Liver (tissue), 9 donors: ENCODE data around the gene SMAD5. TPM values are rescaled to one million over a fixed set of nuclear protein-coding genes. Genes with fewer than 3 reads are reported as not detected.

Source experiments
- DNase-seq: peaks from one replicate; pipeline ENCODE4 v3.0.0-alpha.2; 2017; ENCODE audit warnings: low spot score
- H3K27ac ChIP-seq, 2 donors: one replicate each; pipeline ENCODE4 v1.7.0; 2013; ENCODE audit warnings: inconsistent platforms in 2 of 2, low read length in 2 of 2, control low read depth in 1 of 2, low read depth in 1 of 2, mild to moderate bottlenecking in 1 of 2
- H3K27me3 ChIP-seq, 4 donors: one replicate each; pipeline versions ENCODE4 v1.6.1 to v1.7.0; 2013; ENCODE audit warnings: low read length in 3 of 4, inconsistent platforms in 1 of 4, mild to moderate bottlenecking in 1 of 4, moderate library complexity in 1 of 4; ENCODE audit not compliant: control insufficient read depth in 4 of 4, insufficient read depth in 4 of 4
- H3K36me3 ChIP-seq, 4 donors: one replicate each; pipeline versions ENCODE4 v1.6.1 to v1.7.0; 2013; ENCODE audit warnings: low read length in 3 of 4, mild to moderate bottlenecking in 3 of 4, low read depth in 1 of 4, moderate library complexity in 1 of 4; ENCODE audit not compliant: control insufficient read depth in 4 of 4, insufficient read depth in 3 of 4
- H3K4me1 ChIP-seq, 4 donors: one replicate each; pipeline versions ENCODE4 v1.6.1 to v1.7.0; 2013; ENCODE audit warnings: low read length in 3 of 4, mild to moderate bottlenecking in 3 of 4, moderate library complexity in 1 of 4; ENCODE audit not compliant: control insufficient read depth in 4 of 4, insufficient read depth in 4 of 4
- H3K4me3 ChIP-seq, 3 donors: one replicate each; pipeline versions ENCODE4 v1.6.1 to v1.7.0; 2013; ENCODE audit warnings: low read length in 3 of 3, control low read depth in 1 of 3, low read depth in 1 of 3, mild to moderate bottlenecking in 1 of 3
- H3K9ac ChIP-seq, 2 donors: one replicate each; pipeline ENCODE4 v1.7.0; 2013; ENCODE audit warnings: low read length in 2 of 2, mild to moderate bottlenecking in 2 of 2, moderate library complexity in 2 of 2, control low read depth in 1 of 2, low read depth in 1 of 2
- H3K9me3 ChIP-seq, 4 donors: one replicate each; pipeline versions ENCODE4 v1.6.1 to v1.7.0; 2013; ENCODE audit warnings: low read length in 3 of 4; ENCODE audit not compliant: control insufficient read depth in 4 of 4
- EGR1 ChIP-seq, 2 donors: IDR thresholded peaks; 2 replicates each; pipeline ENCODE4 v1.6.1; 2016 to 2018; ENCODE audit warnings: antibody characterized with exemption in 2 of 2, low read depth in 2 of 2
- FOXA1 ChIP-seq: IDR thresholded peaks from 2 replicates; pipeline ENCODE4 v1.6.1; 2016; ENCODE audit warnings: antibody characterized with exemption
- FOXA2 ChIP-seq: IDR thresholded peaks from 2 replicates; pipeline ENCODE4 v1.6.1; 2016; ENCODE audit warnings: antibody characterized with exemption
- GABPA ChIP-seq, 2 donors: IDR thresholded peaks in 1 of 2; conservative IDR thresholded peaks in 1 of 2; 2 replicates each; pipeline ENCODE4 v1.6.1; 2016; ENCODE audit warnings: antibody characterized with exemption in 2 of 2, mild to moderate bottlenecking in 1 of 2, moderate library complexity in 1 of 2
- HNF4A ChIP-seq, 2 donors: conservative IDR thresholded peaks; 2 replicates each; pipeline ENCODE4 v1.6.1; 2016; ENCODE audit warnings: antibody characterized with exemption in 2 of 2, mild to moderate bottlenecking in 2 of 2
- HNF4G ChIP-seq: IDR thresholded peaks from 2 replicates; pipeline ENCODE4 v1.6.1; 2016; ENCODE audit warnings: antibody characterized with exemption
- JUND ChIP-seq, 2 donors: IDR thresholded peaks; 2 replicates each; pipeline ENCODE4 v1.6.1; 2016; ENCODE audit warnings: antibody characterized with exemption in 2 of 2
- NR2F2 ChIP-seq: IDR thresholded peaks from 2 replicates; pipeline ENCODE4 v1.6.1; 2016; ENCODE audit warnings: antibody characterized with exemption
- RAD21 ChIP-seq, 2 donors: IDR thresholded peaks; 2 replicates each; pipeline ENCODE4 v1.6.1; 2016; ENCODE audit warnings: antibody characterized with exemption in 2 of 2, mild to moderate bottlenecking in 2 of 2
- TAF1 ChIP-seq: conservative IDR thresholded peaks from 2 replicates; pipeline ENCODE4 v1.6.1; 2016; ENCODE audit warnings: antibody characterized with exemption, mild to moderate bottlenecking
- YY1 ChIP-seq: IDR thresholded peaks from 2 replicates; pipeline ENCODE4 v1.6.1; 2016; ENCODE audit warnings: antibody characterized with exemption, mild to moderate bottlenecking
- WGBS: extraction: QIAGEN DNeasy Blood & Tissue Kit; methylation state at CpG from one replicate; pipeline ENCODE4 v1.1.7; 2013; 5-methylcytosine and 5-hydroxymethylcytosine counted together
- polyA plus RNA-seq, 2 donors: library from polyadenylated mRNA; stranded (reverse) in 1 of 2; unstranded in 1 of 2; fragments of 200-250 nt in 1 of 2; fragments of >200 nt in 1 of 2; fragmentation: Nextera tagmentation in 1 of 2; extraction: Ambion mirVana in 1 of 2; gene quantifications; one replicate each; pipeline versions ENCODE4 v1.2.1 to v1.2.3, GENCODE V29; 2013 to 2015
- total RNA-seq, 2 donors: library from RNA; depleted of rRNA; stranded (reverse); fragments of >200 nt; gene quantifications; one replicate each; pipeline ENCODE4 v1.2.3, GENCODE V29; 2014
- TF ChIP-seq, protein P1 (sequence below): fragments of 150-350 bp; IDR thresholded peaks from 2 replicates; pipeline ENCODE4 v1.5.1; 2017; ENCODE audit warnings: improper control_type of control experiment, low read depth, low read length; ENCODE audit not compliant: missing input control
- TF ChIP-seq, protein P2 (sequence below): IDR thresholded peaks from 2 replicates; pipeline ENCODE4 v1.6.1; 2016; ENCODE audit warnings: antibody characterized with exemption
- TF ChIP-seq, protein P3 (sequence below): IDR thresholded peaks from 2 replicates; pipeline ENCODE4 v1.6.1; 2016; ENCODE audit warnings: antibody characterized with exemption
- TF ChIP-seq, protein P4 (sequence below): IDR thresholded peaks from 2 replicates; pipeline ENCODE4 v1.6.1; 2016; ENCODE audit warnings: antibody characterized with exemption
- donor health status: healthy.
- donor health status: healthy.
- donor health status: healthy.
- donor health status: healthy.
- donor health status: healthy.

Gene SMAD5
- total and polyA plus RNA-seq, 4 donors = 5.9 to 42.0 (median 16.3) TPM

DNA sequence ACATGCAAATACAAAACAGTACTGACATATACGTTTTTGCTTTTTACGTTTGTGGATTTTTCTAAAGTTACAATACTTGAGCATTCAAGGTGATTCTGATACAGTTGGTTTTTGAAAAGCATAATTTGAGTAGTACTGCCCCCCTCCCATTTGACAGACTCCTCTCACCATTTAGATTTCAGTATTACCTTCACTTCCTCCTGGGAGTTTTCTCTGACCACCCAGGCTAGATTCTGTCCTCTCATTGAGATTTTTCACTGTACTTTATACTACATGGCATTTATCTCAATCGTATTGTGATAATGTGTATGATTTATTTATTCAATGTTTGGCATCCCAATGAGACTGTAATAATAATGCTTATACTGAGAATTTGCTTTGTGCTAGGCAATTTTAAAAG, 32.8 kb upstream of the SMAD5 start:
- 89% methylated on average over 3 of the region's 3 CpGs for WGBS
- peaks cover 6 to 21% (median 9%) of the 10 kb centered on the region in 4 donors for H3K4me1 ChIP-seq
- H3K9me3 ChIP-seq = no peaks in the 10 kb centered on the region
- no peak overlapping the region for H3K4me3 ChIP-seq
- no peak overlapping the region for H3K9ac ChIP-seq
- H3K36me3 ChIP-seq = no peaks in the 10 kb centered on the region
- DNase-seq = no peak
- no peaks in the 10 kb centered on the region for H3K27me3 ChIP-seq
- H3K27ac ChIP-seq = no peak overlapping the region
- no peak for TF ChIP-seq NR2F2
- no peak for TF ChIP-seq TAF1
- TF ChIP-seq, protein P1, sequence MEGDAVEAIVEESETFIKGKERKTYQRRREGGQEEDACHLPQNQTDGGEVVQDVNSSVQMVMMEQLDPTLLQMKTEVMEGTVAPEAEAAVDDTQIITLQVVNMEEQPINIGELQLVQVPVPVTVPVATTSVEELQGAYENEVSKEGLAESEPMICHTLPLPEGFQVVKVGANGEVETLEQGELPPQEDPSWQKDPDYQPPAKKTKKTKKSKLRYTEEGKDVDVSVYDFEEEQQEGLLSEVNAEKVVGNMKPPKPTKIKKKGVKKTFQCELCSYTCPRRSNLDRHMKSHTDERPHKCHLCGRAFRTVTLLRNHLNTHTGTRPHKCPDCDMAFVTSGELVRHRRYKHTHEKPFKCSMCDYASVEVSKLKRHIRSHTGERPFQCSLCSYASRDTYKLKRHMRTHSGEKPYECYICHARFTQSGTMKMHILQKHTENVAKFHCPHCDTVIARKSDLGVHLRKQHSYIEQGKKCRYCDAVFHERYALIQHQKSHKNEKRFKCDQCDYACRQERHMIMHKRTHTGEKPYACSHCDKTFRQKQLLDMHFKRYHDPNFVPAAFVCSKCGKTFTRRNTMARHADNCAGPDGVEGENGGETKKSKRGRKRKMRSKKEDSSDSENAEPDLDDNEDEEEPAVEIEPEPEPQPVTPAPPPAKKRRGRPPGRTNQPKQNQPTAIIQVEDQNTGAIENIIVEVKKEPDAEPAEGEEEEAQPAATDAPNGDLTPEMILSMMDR = no peak
- no peak for TF ChIP-seq RAD21 (IDR thresholded peaks at IDR 0.05)
- TF ChIP-seq, protein P2, sequence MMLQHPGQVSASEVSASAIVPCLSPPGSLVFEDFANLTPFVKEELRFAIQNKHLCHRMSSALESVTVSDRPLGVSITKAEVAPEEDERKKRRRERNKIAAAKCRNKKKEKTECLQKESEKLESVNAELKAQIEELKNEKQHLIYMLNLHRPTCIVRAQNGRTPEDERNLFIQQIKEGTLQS = no peak
- TF ChIP-seq GABPA (IDR thresholded peaks at IDR 0.05 in 1 of 2, conservative IDR thresholded peaks at IDR 0.05 in 1 of 2) = no peak
- TF ChIP-seq, protein P3, sequence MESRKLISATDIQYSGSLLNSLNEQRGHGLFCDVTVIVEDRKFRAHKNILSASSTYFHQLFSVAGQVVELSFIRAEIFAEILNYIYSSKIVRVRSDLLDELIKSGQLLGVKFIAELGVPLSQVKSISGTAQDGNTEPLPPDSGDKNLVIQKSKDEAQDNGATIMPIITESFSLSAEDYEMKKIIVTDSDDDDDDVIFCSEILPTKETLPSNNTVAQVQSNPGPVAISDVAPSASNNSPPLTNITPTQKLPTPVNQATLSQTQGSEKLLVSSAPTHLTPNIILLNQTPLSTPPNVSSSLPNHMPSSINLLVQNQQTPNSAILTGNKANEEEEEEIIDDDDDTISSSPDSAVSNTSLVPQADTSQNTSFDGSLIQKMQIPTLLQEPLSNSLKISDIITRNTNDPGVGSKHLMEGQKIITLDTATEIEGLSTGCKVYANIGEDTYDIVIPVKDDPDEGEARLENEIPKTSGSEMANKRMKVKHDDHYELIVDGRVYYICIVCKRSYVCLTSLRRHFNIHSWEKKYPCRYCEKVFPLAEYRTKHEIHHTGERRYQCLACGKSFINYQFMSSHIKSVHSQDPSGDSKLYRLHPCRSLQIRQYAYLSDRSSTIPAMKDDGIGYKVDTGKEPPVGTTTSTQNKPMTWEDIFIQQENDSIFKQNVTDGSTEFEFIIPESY = no peak
- no peak for TF ChIP-seq HNF4G
- TF ChIP-seq YY1 = no peak
- TF ChIP-seq JUND (IDR thresholded peaks at IDR 0.05) = no peak

DNA sequence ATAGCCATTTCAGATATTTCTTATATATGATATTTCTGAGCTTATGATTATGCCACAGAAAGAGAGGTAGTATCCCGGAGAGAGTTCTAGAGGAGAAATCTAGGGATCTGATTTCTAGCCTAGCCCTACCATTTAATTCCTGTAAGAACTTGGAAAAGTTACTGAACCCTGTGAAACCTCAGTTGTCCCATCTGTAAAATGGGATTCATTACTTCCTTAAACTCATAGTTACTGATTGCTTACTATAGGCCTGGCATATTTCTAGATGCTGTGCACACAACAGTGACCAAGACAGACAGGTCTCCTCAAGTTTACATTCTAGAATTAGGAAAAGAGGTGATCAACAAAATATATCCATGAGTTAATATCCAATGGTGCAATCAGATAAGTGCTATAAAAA, 30.8 kb upstream of the SMAD5 start:
- H3K9me3 ChIP-seq = no peaks in the 10 kb centered on the region
- no peak overlapping the region for H3K9ac ChIP-seq
- no peak for DNase-seq
- H3K27me3 ChIP-seq = no peaks in the 10 kb centered on the region
- H3K4me3 ChIP-seq = no peak overlapping the region
- WGBS = 94% methylated on average over 1 of the region's 1 CpG
- no peaks in the 10 kb centered on the region for H3K36me3 ChIP-seq
- TF ChIP-seq TAF1 = no peak
- TF ChIP-seq FOXA1 = no peak
- no peak for TF ChIP-seq YY1
- TF ChIP-seq, protein P4, sequence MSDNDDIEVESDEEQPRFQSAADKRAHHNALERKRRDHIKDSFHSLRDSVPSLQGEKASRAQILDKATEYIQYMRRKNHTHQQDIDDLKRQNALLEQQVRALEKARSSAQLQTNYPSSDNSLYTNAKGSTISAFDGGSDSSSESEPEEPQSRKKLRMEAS = no peak
- no peak overlapping the region for H3K27ac ChIP-seq
- peaks cover 0 to 6% (median 2%) of the 10 kb centered on the region in 4 donors for H3K4me1 ChIP-seq

DNA sequence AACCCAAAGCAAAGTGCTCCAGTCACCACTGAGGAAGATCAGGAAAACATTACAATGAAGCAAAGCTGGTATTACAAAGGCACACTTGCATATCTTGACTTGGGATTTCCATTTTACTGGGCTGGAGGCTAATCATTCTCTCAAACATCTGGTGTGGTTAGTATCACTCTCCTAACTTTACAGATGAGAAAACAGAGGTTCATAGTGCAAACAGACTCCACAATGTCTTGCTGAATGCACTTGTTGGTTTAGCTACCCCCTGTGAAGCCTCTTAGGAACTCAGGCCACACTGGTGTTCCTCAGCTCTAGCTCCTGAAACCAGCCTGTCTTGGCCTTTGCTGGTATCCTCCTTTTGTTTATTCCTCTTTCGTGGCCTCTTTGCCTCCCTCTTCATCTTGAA, 29.5 kb upstream of the SMAD5 start:
- Histone ChIP-seq H3K27me3 (no peaks in the 10 kb centered on the region), H3K9me3 (no peaks in the 10 kb centered on the region), H3K4me3 (no peak overlapping the region), H3K9ac (no peak overlapping the region), H3K4me1 (peaks cover 0 to 15% (median 4%) of the 10 kb centered on the region in 4 donors), H3K27ac (no peak overlapping the region), H3K36me3 (no peaks in the 10 kb centered on the region)
- no peak for DNase-seq
- 96% methylated on average over 1 of the region's 1 CpG for WGBS
- TF ChIP-seq JUND (IDR thresholded peaks at IDR 0.05) (no peak), FOXA1 (no peak), HNF4A (conservative IDR thresholded peaks at IDR 0.05) (no peak), EGR1 (IDR thresholded peaks at IDR 0.05; ENCODE audit: low read depth in 2 of 2) (no peak), TAF1 (no peak), NR2F2 (no peak), RAD21 (IDR thresholded peaks at IDR 0.05) (no peak), FOXA2 (no peak)
- TF ChIP-seq, protein P1 = no peak
- TF ChIP-seq, protein P2 = no peak
- TF ChIP-seq, protein P3 = no peak
